BJ (cell line): Measurements from ENCODE around the gene CENPP. TPM values are rescaled to one million over a fixed set of nuclear protein-coding genes. Genes with fewer than 3 reads are reported as not detected.

Experiments
- CTCF ChIA-PET: fragments of 350-600 bp; formaldehyde crosslinking; extraction: SDS; loops from one replicate; lab custom pipeline; 2021; ENCODE audit warnings: antibody characterized with exemption, inconsistent platforms; lab: Yijun Ruan, JAX
- POLR2A ChIA-PET: fragments of 300-600 bp; sonication (Branson Sonifier 250); formaldehyde crosslinking; extraction: SDS; loops from one replicate; lab custom pipeline; 2021; ENCODE audit warnings: antibody characterized with exemption; lab: Charles Lee
- DNase-seq: peaks from one replicate; pipeline ENCODE4 v3.0.0-alpha.2; 2011; ENCODE audit warnings: low read depth
- H3K27me3 ChIP-seq: 2 replicates; pipeline ENCODE4 v1.6.0; 2011; ENCODE audit warnings: low read length; ENCODE audit not compliant: control insufficient read depth, insufficient read depth
- H3K36me3 ChIP-seq: 2 replicates; pipeline ENCODE4 v1.5.1; 2011; ENCODE audit warnings: low read length; ENCODE audit not compliant: control insufficient read depth, insufficient read depth
- H3K4me3 ChIP-seq: 2 replicates; pipeline ENCODE4 v1.5.1; 2011; ENCODE audit warnings: low read depth, mild to moderate bottlenecking, control low read depth, low read length
- polyA plus RNA-seq: library from polyadenylated mRNA; depleted of rRNA; stranded (reverse); fragments of >200 nt; gene quantifications from 2 replicates; pipeline ENCODE4 v1.2.3, GENCODE V29; 2011
- TF ChIP-seq, protein P1 (sequence below): IDR thresholded peaks from 2 replicates; pipeline ENCODE4 v1.5.1; 2011; ENCODE audit warnings: low read depth, mild to moderate bottlenecking, control low read depth, inconsistent platforms, low read length, moderate library complexity; ENCODE audit not compliant: insufficient read depth

Gene CENPP
- polyA plus RNA-seq, 1 experiment = 1.3 TPM

DNA sequence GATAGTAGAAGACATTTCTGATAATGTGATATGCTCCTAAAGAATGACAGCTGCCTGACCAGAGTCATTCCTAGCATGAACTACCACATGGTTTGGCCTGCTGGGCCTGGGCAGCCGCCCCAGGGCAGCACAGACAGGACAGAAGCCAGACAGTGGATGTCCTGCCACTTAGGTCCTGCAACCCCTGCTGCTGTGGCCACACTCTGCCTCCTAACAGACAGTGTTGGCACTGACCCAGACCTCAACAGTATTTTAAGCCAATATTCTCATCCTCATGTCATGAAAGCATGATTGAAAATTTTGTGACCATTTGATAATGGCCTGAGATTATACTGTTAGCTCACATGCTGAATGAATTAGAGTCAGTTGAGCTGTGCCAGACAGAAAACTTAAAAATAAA, 15.8 kb downstream of the CENPP start:
- DNase-seq = no peak
- Histone ChIP-seq H3K36me3 (no peaks in the 10 kb centered on the region), H3K4me3 (no peak overlapping the region), H3K27me3 (no peaks in the 10 kb centered on the region)
- TF ChIP-seq, protein P1, sequence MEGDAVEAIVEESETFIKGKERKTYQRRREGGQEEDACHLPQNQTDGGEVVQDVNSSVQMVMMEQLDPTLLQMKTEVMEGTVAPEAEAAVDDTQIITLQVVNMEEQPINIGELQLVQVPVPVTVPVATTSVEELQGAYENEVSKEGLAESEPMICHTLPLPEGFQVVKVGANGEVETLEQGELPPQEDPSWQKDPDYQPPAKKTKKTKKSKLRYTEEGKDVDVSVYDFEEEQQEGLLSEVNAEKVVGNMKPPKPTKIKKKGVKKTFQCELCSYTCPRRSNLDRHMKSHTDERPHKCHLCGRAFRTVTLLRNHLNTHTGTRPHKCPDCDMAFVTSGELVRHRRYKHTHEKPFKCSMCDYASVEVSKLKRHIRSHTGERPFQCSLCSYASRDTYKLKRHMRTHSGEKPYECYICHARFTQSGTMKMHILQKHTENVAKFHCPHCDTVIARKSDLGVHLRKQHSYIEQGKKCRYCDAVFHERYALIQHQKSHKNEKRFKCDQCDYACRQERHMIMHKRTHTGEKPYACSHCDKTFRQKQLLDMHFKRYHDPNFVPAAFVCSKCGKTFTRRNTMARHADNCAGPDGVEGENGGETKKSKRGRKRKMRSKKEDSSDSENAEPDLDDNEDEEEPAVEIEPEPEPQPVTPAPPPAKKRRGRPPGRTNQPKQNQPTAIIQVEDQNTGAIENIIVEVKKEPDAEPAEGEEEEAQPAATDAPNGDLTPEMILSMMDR = no peak
- CTCF ChIA-PET = interaction anchor here (3.2 kb wide), 1 partner anchor 97 kb away, joined by 19 read pairs; no protein-coding TSS in a partner anchor
- POLR2A ChIA-PET = no interaction called here

- POLR2A ChIA-PET = no interaction called here
- TF ChIP-seq, protein P1 = peak; percentile 26; the same call in 1 of the 2 replicates
- CTCF ChIA-PET = interaction anchor here (0.5 to 3.2 kb wide), 8 partner anchors 80 to 292 kb away, joined by 3 to 34 read pairs (median 4); no protein-coding TSS in a partner anchor
- no peak for DNase-seq
- Histone ChIP-seq H3K27me3 (no peaks in the 10 kb centered on the region), H3K36me3 (no peaks in the 10 kb centered on the region), H3K4me3 (no peak overlapping the region)
Measured at GRCh38 chr9:92342825-92343488, 17.2 kb downstream of the CENPP start.

- CTCF ChIA-PET = interaction anchor here (0.6 to 1.5 kb wide), 4 partner anchors 16 to 93 kb away, joined by 3 to 4 read pairs (median 3); no protein-coding TSS in a partner anchor
- no peaks in the 10 kb centered on the region for H3K27me3 ChIP-seq
- POLR2A ChIA-PET = no interaction called here
Measured at GRCh38 chr9:92345582-92345981, 19.8 kb downstream of the CENPP start.

DNA sequence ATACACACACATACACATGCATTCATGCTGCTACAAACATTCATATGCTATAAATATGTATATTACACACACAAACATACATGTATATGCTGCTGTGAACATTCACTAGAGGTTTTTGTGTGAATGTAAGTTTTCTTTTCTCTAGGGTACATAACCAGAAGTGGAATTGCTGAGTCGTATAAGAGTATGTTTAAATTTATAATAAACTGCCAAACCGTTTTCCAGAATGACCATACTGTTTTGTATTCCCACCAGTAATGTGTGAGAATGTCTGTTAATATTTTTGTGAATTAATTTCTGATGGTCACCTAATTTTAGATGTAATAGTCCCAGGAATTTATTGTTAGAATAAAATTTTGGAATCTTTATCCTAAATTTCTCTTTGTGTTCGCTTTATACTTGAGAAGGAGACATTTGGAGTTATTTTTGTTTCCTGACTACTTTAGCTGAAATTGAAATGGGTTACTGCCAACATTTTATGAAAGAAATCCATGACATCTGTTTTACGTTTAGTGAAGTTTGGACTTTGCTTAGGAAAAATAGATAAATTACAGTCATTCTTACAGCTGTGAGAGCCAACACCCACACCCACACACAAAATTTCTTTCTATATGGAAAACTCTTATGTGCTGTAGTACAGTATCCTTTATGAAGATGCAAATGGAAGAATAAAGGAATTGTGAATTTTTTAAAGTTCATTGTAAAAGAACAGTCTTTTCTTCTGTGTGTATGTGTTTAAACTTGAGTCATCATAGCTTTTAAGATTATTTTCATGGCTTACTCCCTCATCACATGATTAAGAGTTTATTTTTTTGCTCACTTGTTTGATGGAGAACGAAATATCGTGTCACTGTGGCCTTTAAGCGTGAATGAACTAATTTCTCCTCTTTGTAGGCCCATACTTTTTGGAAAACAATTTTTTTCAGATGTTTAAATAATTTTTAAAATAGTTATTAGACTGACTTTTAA, 24.3 kb downstream of the CENPP start:
- ChIA-PET POLR2A (no interaction called here), CTCF (no interaction called here)
- no peaks in the 10 kb centered on the region for H3K27me3 ChIP-seq
- TF ChIP-seq, protein P1 = no peak
- H3K4me3 ChIP-seq = no peak overlapping the region
- peak; percentile 59 for DNase-seq
- H3K36me3 ChIP-seq = no peaks in the 10 kb centered on the region

More at GRCh38 chr9:92345582-92345981, 19.8 kb downstream of the CENPP start:
- DNase-seq = no peak
- no peaks in the 10 kb centered on the region for H3K36me3 ChIP-seq
- TF ChIP-seq, protein P1 = no peak
- no peak overlapping the region for H3K4me3 ChIP-seq

DNA sequence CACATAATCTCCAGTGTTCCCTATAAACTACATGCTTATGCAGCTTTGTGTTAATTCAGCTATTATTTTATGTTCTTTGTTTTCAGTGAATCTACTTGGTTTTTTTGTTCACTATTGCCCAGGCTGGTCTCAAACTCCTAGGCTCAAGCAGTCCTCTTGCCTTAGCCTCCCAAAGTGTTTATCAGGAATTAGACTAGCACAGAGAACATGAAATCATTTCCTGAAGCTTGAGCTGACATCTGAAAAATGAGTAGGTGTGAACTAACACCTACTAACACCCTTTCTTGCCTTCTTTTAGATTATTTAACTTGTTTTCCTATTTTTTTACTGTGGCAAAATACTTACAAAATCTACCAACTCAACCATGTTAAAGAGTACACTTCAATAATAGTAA, 25.0 kb downstream of the CENPP start:
- TF ChIP-seq, protein P1 = no peak
- no peak for DNase-seq
- ChIA-PET POLR2A (no interaction called here), CTCF (no interaction called here)
- H3K27me3 ChIP-seq = no peaks in the 10 kb centered on the region
- H3K36me3 ChIP-seq = no peaks in the 10 kb centered on the region
- H3K4me3 ChIP-seq = no peak overlapping the region
